Activated CD8-positive, alpha-beta T cell treated with anti-CD3 and anti-CD28 coated beads, Interleukin-2, amount 10 ng/mL, durations not matched to agents 7 days and 5 days (primary cell): ENCODE data around the gene F3. TPM values are rescaled to one million over a fixed set of nuclear protein-coding genes. Genes with fewer than 3 reads are reported as not detected.

Experiments
- ATAC-seq: fragments of 150-1000 bp; cut with Tn5 transposase; one replicate; pipeline ENCODE4 v1.10.0; 2021; ENCODE audit warnings: moderate library complexity
- CTCF ChIA-PET: fragments of 350-600 bp; sonication (Branson Sonifier 250); formaldehyde crosslinking; loops from one replicate; lab custom pipeline; 2021; ENCODE audit warnings: antibody characterized with exemption; lab: Charles Lee
- POLR2A ChIA-PET: fragments of 350-600 bp; sonication (Branson Sonifier 250); formaldehyde crosslinking; loops from one replicate; lab custom pipeline; 2021; ENCODE audit warnings: antibody characterized with exemption; lab: Charles Lee
- DNase-seq: peaks from one replicate; pipeline ENCODE4 v3.0.0-alpha.2; 2020
- H3K27ac Mint-ChIP-seq: one replicate; pipeline ENCODE4 v1.8.0; 2021; ENCODE audit warnings: mild to moderate bottlenecking, mixed read lengths
- H3K27me3 Mint-ChIP-seq: one replicate; pipeline ENCODE4 v1.8.0; 2021; ENCODE audit warnings: low read depth, mixed read lengths
- H3K36me3 Mint-ChIP-seq: one replicate; pipeline ENCODE4 v1.8.0; 2021; ENCODE audit warnings: low read depth, mixed read lengths
- H3K4me1 Mint-ChIP-seq: one replicate; pipeline ENCODE4 v1.8.0; 2021; ENCODE audit warnings: low read depth, mixed read lengths
- H3K4me3 Mint-ChIP-seq: one replicate; pipeline ENCODE4 v1.8.0; 2021; ENCODE audit warnings: mild to moderate bottlenecking, mixed read lengths
- H3K9me3 Mint-ChIP-seq: one replicate; pipeline ENCODE4 v1.8.0; 2022; ENCODE audit warnings: mixed read lengths; ENCODE audit not compliant: insufficient read depth
- total RNA-seq, 2 experiments: library from RNA; stranded (reverse); gene quantifications; one replicate each; pipeline ENCODE4 v1.2.3, GENCODE V29; 2021

F3 gene
- total RNA-seq, 2 experiments from 2014 or later = not detected

- ChIA-PET POLR2A (no interaction called here), CTCF (no interaction called here)
- Mint-ChIP-seq H3K4me1 (peaks cover 2% of the 10 kb centered on the region), H3K36me3 (no peaks in the 10 kb centered on the region), H3K4me3 (no peak overlapping the region), H3K27ac (no peak overlapping the region), H3K9me3 (no peaks in the 10 kb centered on the region), H3K27me3 (peaks cover 34% of the 10 kb centered on the region)
- DNase-seq (no peak), ATAC-seq (no peak)
Measured at GRCh38 chr1:94535879-94536278, 5.7 kb downstream of the F3 start.

- Mint-ChIP-seq H3K36me3 (no peaks in the 10 kb centered on the region), H3K27me3 (peaks cover 26% of the 10 kb centered on the region), H3K9me3 (no peaks in the 10 kb centered on the region), H3K4me1 (no peaks in the 10 kb centered on the region), H3K27ac (no peak overlapping the region), H3K4me3 (no peak overlapping the region)
- CTCF ChIA-PET = no interaction called here
- no peak for ATAC-seq
- POLR2A ChIA-PET = no interaction called here
- no peak for DNase-seq
Measured at GRCh38 chr1:94535095-94535494, 6.5 kb downstream of the F3 start.

GRCh38 chr1:94532077-94532476 lies 9.5 kb downstream of the F3 start:
- no peak overlapping the region for H3K27ac Mint-ChIP-seq
- DNase-seq = no peak
- ChIA-PET POLR2A (no interaction called here), CTCF (no interaction called here)
- no peaks in the 10 kb centered on the region for H3K4me1 Mint-ChIP-seq
- ATAC-seq = no peak
- peaks cover 7% of the 10 kb centered on the region for H3K27me3 Mint-ChIP-seq
- no peak overlapping the region for H3K4me3 Mint-ChIP-seq
- H3K36me3 Mint-ChIP-seq = no peaks in the 10 kb centered on the region
- H3K9me3 Mint-ChIP-seq = no peaks in the 10 kb centered on the region

- CTCF ChIA-PET = no interaction called here
- POLR2A ChIA-PET = no interaction called here
- ATAC-seq = no peak
- peaks cover 5% of the 10 kb centered on the region for H3K27me3 Mint-ChIP-seq
- no peak overlapping the region for H3K4me3 Mint-ChIP-seq
- H3K27ac Mint-ChIP-seq = no peak overlapping the region
- no peak for DNase-seq
- no peaks in the 10 kb centered on the region for H3K4me1 Mint-ChIP-seq
- no peaks in the 10 kb centered on the region for H3K9me3 Mint-ChIP-seq
- no peaks in the 10 kb centered on the region for H3K36me3 Mint-ChIP-seq
Measured at GRCh38 chr1:94531664-94532063, 9.9 kb downstream of the F3 start.

GRCh38 chr1:94530373-94530878 lies 11.1 kb downstream of the F3 start:
- DNase-seq = no peak
- no peak for ATAC-seq
- ChIA-PET POLR2A (no interaction called here), CTCF (no interaction called here)
- no peaks in the 10 kb centered on the region for H3K4me1 Mint-ChIP-seq
- no peak overlapping the region for H3K4me3 Mint-ChIP-seq
- no peaks in the 10 kb centered on the region for H3K36me3 Mint-ChIP-seq
- H3K27ac Mint-ChIP-seq = no peak overlapping the region
- no peaks in the 10 kb centered on the region for H3K9me3 Mint-ChIP-seq
- peaks cover 8% of the 10 kb centered on the region for H3K27me3 Mint-ChIP-seq

- Mint-ChIP-seq H3K4me3 (no peak overlapping the region), H3K36me3 (no peaks in the 10 kb centered on the region), H3K27me3 (peaks cover 16% of the 10 kb centered on the region), H3K27ac (no peak overlapping the region), H3K4me1 (no peaks in the 10 kb centered on the region), H3K9me3 (no peaks in the 10 kb centered on the region)
- ATAC-seq (no peak), DNase-seq (no peak)
- CTCF ChIA-PET = interaction anchor here (0.7 kb wide), 1 partner anchor 64 kb away, joined by 3 read pairs; no protein-coding TSS in a partner anchor
- POLR2A ChIA-PET = no interaction called here
Measured at GRCh38 chr1:94529416-94529815, 12.1 kb downstream of the F3 start.

GRCh38 chr1:94528826-94529225 lies 12.7 kb downstream of the F3 start:
- Mint-ChIP-seq H3K36me3 (no peaks in the 10 kb centered on the region), H3K4me3 (no peak overlapping the region), H3K4me1 (no peaks in the 10 kb centered on the region), H3K9me3 (no peaks in the 10 kb centered on the region), H3K27ac (no peak overlapping the region), H3K27me3 (peaks cover 19% of the 10 kb centered on the region)
- DNase-seq (no peak), ATAC-seq (no peak)
- ChIA-PET CTCF (interaction anchor here (0.7 kb wide), 1 partner anchor 64 kb away, joined by 3 read pairs; no protein-coding TSS in a partner anchor), POLR2A (no interaction called here)

GRCh38 chr1:94528299-94528698 lies 13.3 kb downstream of the F3 start:
- ATAC-seq = no peak
- Mint-ChIP-seq H3K27ac (no peak overlapping the region), H3K27me3 (peaks cover 19% of the 10 kb centered on the region), H3K4me1 (no peaks in the 10 kb centered on the region), H3K36me3 (no peaks in the 10 kb centered on the region), H3K4me3 (no peak overlapping the region), H3K9me3 (no peaks in the 10 kb centered on the region)
- CTCF ChIA-PET = no interaction called here
- POLR2A ChIA-PET = no interaction called here
- DNase-seq = no peak

GRCh38 chr1:94527447-94528031 lies 14.0 kb downstream of the F3 start:
- peaks cover 19% of the 10 kb centered on the region for H3K27me3 Mint-ChIP-seq
- no peaks in the 10 kb centered on the region for H3K4me1 Mint-ChIP-seq
- no peak overlapping the region for H3K27ac Mint-ChIP-seq
- ChIA-PET POLR2A (no interaction called here), CTCF (interaction anchor here (1.3 kb wide), 1 partner anchor 46 kb away, joined by 4 read pairs; no protein-coding TSS in a partner anchor)
- no peak for DNase-seq
- H3K9me3 Mint-ChIP-seq = no peaks in the 10 kb centered on the region
- ATAC-seq = no peak
- H3K36me3 Mint-ChIP-seq = no peaks in the 10 kb centered on the region
- no peak overlapping the region for H3K4me3 Mint-ChIP-seq

- Mint-ChIP-seq H3K36me3 (no peaks in the 10 kb centered on the region), H3K4me3 (no peak overlapping the region), H3K4me1 (no peaks in the 10 kb centered on the region), H3K27ac (no peak overlapping the region), H3K27me3 (peaks cover 19% of the 10 kb centered on the region), H3K9me3 (no peaks in the 10 kb centered on the region)
- ATAC-seq (no peak), DNase-seq (no peak)
- ChIA-PET POLR2A (no interaction called here), CTCF (interaction anchor here (1.3 kb wide), 1 partner anchor 45 kb away, joined by 4 read pairs; no protein-coding TSS in a partner anchor)
Measured at GRCh38 chr1:94526152-94526980, 15.2 kb downstream of the F3 start.

GRCh38 chr1:94524531-94524930 lies 17.0 kb downstream of the F3 start:
- DNase-seq (no peak), ATAC-seq (no peak)
- no peak overlapping the region for H3K27ac Mint-ChIP-seq

GRCh38 chr1:94522304-94522703 lies 19.3 kb downstream of the F3 start:
- ATAC-seq (no peak), DNase-seq (no peak)
- Mint-ChIP-seq H3K36me3 (no peaks in the 10 kb centered on the region), H3K4me1 (no peaks in the 10 kb centered on the region), H3K27me3 (peaks cover 19% of the 10 kb centered on the region), H3K4me3 (no peak overlapping the region), H3K27ac (no peak overlapping the region), H3K9me3 (no peaks in the 10 kb centered on the region)
- ChIA-PET POLR2A (no interaction called here), CTCF (interaction anchor here (1.3 kb wide), 1 partner anchor 284 kb away, joined by 3 read pairs; no protein-coding TSS in a partner anchor)

More at GRCh38 chr1:94524531-94524930, 17.0 kb downstream of the F3 start:
- H3K4me3 Mint-ChIP-seq = no peak overlapping the region
- H3K36me3 Mint-ChIP-seq = no peaks in the 10 kb centered on the region
- no peaks in the 10 kb centered on the region for H3K4me1 Mint-ChIP-seq
- H3K27me3 Mint-ChIP-seq = peaks cover 19% of the 10 kb centered on the region
- H3K9me3 Mint-ChIP-seq = no peaks in the 10 kb centered on the region
- ChIA-PET CTCF (no interaction called here), POLR2A (no interaction called here)
